Spleen (tissue), 7 donors: ENCODE data around the gene SRP14.

Experiments
- CTCF ChIP-seq, 11 experiments: fragments of 200-600 bp in 7 of 11; fragments of 450-650 bp in 4 of 11; sonication (generic) in 4 of 11; IDR thresholded peaks in 8 of 11; conservative IDR thresholded peaks in 3 of 11; 1 replicate in 7 of 11; 2 replicates in 4 of 11; pipeline versions ENCODE4 v1.4.0 to v1.8.0; 2016 to 2021; ENCODE audit warnings: antibody characterized with exemption in 11 of 11, inconsistent platforms in 4 of 11, mild to moderate bottlenecking in 1 of 11
- POLR2A ChIP-seq, 3 donors: fragments of 450-650 bp; IDR thresholded peaks; one replicate each; pipeline ENCODE4 v1.5.1; 2017; ENCODE audit warnings: antibody characterized with exemption in 3 of 3, mild to moderate bottlenecking in 1 of 3
- POLR2AphosphoS5 ChIP-seq, 3 donors: sonication (generic); formaldehyde crosslinking; IDR thresholded peaks; one replicate each; pipeline ENCODE4 v1.5.1; 2017; ENCODE audit warnings: antibody characterized with exemption in 3 of 3
- donor health status: DM: no; HTN: no; CAD: no; lungs with moderate emphysema.
- donor health status: DM: no; HTN: no; CAD: no.
- donor health status: DM: no; HTN: no; CAD: no.

DNA sequence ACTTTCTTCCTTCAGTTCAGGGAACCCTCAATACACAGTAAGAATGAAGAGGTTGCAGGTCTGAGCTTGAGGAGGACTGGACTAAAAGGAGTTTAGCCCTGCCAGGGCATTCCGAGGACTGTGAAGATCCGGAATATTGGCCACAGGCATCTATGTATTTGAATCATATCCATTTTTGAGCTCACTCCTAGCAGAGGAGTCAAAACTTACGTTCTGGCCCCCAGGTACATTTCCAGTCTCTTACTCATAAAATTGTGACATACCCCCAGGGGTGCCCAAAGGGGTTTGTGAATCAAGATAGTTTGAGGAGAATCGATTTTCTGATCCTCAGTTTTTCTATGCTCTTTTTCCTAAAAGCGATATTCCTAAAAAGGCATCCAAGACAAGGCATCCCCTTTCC is 27.6 kb upstream of the SRP14 start:
- TF ChIP-seq CTCF (IDR thresholded peaks at IDR 0.05 in 8 of 11, conservative IDR thresholded peaks at IDR 0.05 in 3 of 11) (no peak), POLR2A (IDR thresholded peaks at IDR 0.05) (no peak), POLR2AphosphoS5 (IDR thresholded peaks at IDR 0.05) (no peak)
